Keratinocyte (primary cell): ENCODE data around the gene ECT2L. TPM values are rescaled to one million over a fixed set of nuclear protein-coding genes. Genes with fewer than 3 reads are reported as not detected.

Source experiments
- DNase-seq: peaks from one replicate; pipeline ENCODE4 v3.0.0-alpha.2; 2011; ENCODE audit warnings: low read depth, missing footprints, low spot score
- FAIRE-seq: peaks from 2 replicates; lab custom pipeline; 2011; peaks lifted over from hg19 to GRCh38; lab: Jason Lieb, UNC
- H2AFZ ChIP-seq: 2 replicates; pipeline ENCODE4 v1.6.0; 2012; ENCODE audit warnings: low read length, control low read depth, inconsistent platforms; ENCODE audit not compliant: control insufficient read depth
- H3K27ac ChIP-seq: 2 replicates; pipeline ENCODE4 v1.5.1; 2011; ENCODE audit warnings: low read length; ENCODE audit not compliant: control insufficient read depth, insufficient read depth
- H3K27me3 ChIP-seq: 3 replicates; pipeline ENCODE4 v1.6.0; 2011; ENCODE audit warnings: low read length; ENCODE audit not compliant: control insufficient read depth, insufficient read depth; ENCODE audit errors: extremely low read depth
- H3K36me3 ChIP-seq, 2 experiments: 2 replicates in 1 of 2; 3 replicates in 1 of 2; pipeline ENCODE4 v1.5.1; 2011; ENCODE audit warnings: low read length in 2 of 2, mild to moderate bottlenecking in 1 of 2; ENCODE audit not compliant: control insufficient read depth in 2 of 2, insufficient read depth in 2 of 2; ENCODE audit errors: extremely low read depth in 1 of 2
- H3K4me1 ChIP-seq: 3 replicates; pipeline ENCODE4 v1.5.1; 2011; ENCODE audit warnings: low read length; ENCODE audit not compliant: control insufficient read depth, insufficient read depth; ENCODE audit errors: extremely low read depth
- H3K4me2 ChIP-seq: 3 replicates; pipeline ENCODE4 v1.6.0; 2011; ENCODE audit warnings: low read depth, low read length; ENCODE audit not compliant: control insufficient read depth, insufficient read depth; ENCODE audit errors: extremely low read depth
- H3K4me3 ChIP-seq, 3 experiments: fragments of 200-600 bp in 1 of 3; sonication (generic) in 1 of 3; 2 replicates in 2 of 3; 3 replicates in 1 of 3; pipeline ENCODE4 v1.5.1; 2011 to 2016; ENCODE audit warnings: low read length in 3 of 3, mild to moderate bottlenecking in 3 of 3, control low read depth in 2 of 3, inconsistent platforms in 1 of 3, low read depth in 1 of 3, mixed read lengths in 1 of 3, mixed run types in 1 of 3, moderate library complexity in 1 of 3; ENCODE audit not compliant: control insufficient read depth in 2 of 3, insufficient read depth in 2 of 3; ENCODE audit errors: extremely low read depth in 1 of 3
- H3K79me2 ChIP-seq: 2 replicates; pipeline ENCODE4 v1.6.0; 2012; ENCODE audit warnings: low read length; ENCODE audit not compliant: control insufficient read depth, insufficient read depth
- H3K9ac ChIP-seq: 3 replicates; pipeline ENCODE4 v1.6.0; 2011; ENCODE audit warnings: low read length; ENCODE audit not compliant: control insufficient read depth, insufficient read depth; ENCODE audit errors: extremely low read depth
- H3K9me1 ChIP-seq: 3 replicates; pipeline ENCODE4 v1.6.0; 2011; ENCODE audit warnings: low read length; ENCODE audit not compliant: control insufficient read depth, insufficient read depth; ENCODE audit errors: extremely low read depth
- H3K9me3 ChIP-seq: 2 replicates; pipeline ENCODE4 v1.5.1; 2012; ENCODE audit warnings: low read depth, low read length; ENCODE audit not compliant: control insufficient read depth
- H4K20me1 ChIP-seq: 3 replicates; pipeline ENCODE4 v1.6.0; 2011; ENCODE audit warnings: low read length; ENCODE audit not compliant: control insufficient read depth, insufficient read depth; ENCODE audit errors: extremely low read depth
- EZH2 ChIP-seq: IDR thresholded peaks from one replicate; pipeline ENCODE4 v1.6.1; 2012; ENCODE audit warnings: inconsistent platforms, mild to moderate bottlenecking, low read length, moderate library complexity
- dilution Hi-C: fragments of 300-500 bp; cut with MboI; formaldehyde crosslinking; loops from one replicate; pipeline ENCODE4 v1.7.0; 2020; ENCODE audit warnings: low sequenced_read_pairs; ENCODE audit not compliant: extremely low pct_ligation_motif_present
- polyA plus RNA-seq, 5 experiments: library from polyadenylated mRNA; depleted of rRNA in 3 of 5; stranded (reverse) in 3 of 5; stranded (forward) in 1 of 5; unstranded in 1 of 5; fragments of >200 nt; gene quantifications; 1 replicate in 1 of 5; 2 replicates in 3 of 5; 3 replicates in 1 of 5; pipeline versions ENCODE4 v1.2.1 to v1.2.3, GENCODE V29; 2011 to 2012; ENCODE audit warnings: missing spikeins in 2 of 5, low read depth in 1 of 5, low replicate concordance in 1 of 5
- TF ChIP-seq, protein P1 (sequence below), 3 experiments: IDR thresholded peaks in 1 of 3; conservative IDR thresholded peaks in 1 of 3; optimal IDR thresholded peaks in 1 of 3; 2 replicates in 2 of 3; 3 replicates in 1 of 3; pipeline versions ENCODE3 to v1.5.1; 2011; ENCODE audit warnings: low read length in 3 of 3, mild to moderate bottlenecking in 3 of 3, moderate library complexity in 2 of 3, control low read depth in 1 of 3, inconsistent platforms in 1 of 3; ENCODE audit not compliant: insufficient read depth in 2 of 3; ENCODE audit errors: extremely low read depth in 1 of 3

Gene ECT2L
- polyA plus RNA-seq, 1 donor (not counting 4 experiments of a cell fraction or from before 2014, with no cell fraction given), result 0.01 TPM

DNA sequence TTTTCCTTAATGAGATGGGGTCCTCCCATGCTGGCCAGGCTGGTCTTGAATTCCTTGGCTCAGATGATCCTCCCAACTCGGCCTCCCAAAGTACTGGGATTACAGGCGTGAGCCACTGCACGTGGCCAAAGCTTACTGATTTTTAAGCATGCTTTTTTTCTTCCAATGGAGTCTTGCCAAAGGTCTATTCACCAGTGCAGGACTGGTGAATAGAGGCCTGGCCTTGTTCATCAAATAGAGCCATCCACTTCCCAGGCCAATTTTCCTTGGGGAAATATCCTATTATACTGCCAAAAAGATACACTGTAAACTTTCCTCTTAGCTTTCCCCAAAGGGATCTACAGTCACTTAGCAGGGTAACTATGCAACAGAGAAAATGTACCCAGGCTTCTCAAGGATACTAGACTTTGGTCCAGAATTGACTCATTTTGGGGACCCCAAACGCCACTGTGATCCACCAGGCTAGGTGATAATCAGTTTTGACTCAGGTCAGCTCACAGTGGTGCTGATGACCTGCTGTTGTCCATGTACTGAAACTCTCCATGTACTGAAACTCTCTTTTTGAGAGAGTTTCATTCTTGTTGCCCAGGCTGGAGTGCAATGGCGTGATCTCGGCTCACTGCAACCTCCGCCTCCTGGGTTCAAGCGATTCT is 100.3 kb downstream of the ECT2L start:
- H3K36me3 ChIP-seq, result peaks cover 0 to 4% of the 10 kb centered on the region in 2 experiments
- FAIRE-seq, result no peak

DNA sequence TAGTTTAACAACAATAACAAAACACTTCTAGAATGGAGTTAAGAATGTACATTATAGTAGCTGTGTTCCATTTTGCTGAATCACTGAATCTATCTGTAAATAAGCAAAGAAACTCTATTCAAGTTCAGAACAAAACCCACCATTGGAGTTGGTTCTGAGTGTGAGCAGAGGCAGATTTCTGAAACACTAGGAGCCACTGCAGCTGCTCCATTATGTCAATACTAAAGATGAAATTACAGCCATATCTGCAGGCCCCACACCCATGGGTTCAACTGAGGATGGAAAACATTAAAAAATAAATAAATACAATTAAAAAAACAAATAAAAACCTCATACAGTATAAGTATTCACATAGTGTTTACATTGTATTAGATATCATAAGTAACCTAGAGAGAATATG is 101.1 kb downstream of the ECT2L start:
- no peak overlapping the region for H3K27ac ChIP-seq
- H3K36me3 ChIP-seq, result peaks cover 0 to 5% of the 10 kb centered on the region in 2 experiments
- dilution Hi-C loops, result no loop called here
- H4K20me1 ChIP-seq, result no peaks in the 10 kb centered on the region
- H3K4me1 ChIP-seq, result no peaks in the 10 kb centered on the region
- H3K79me2 ChIP-seq, result no peaks in the 10 kb centered on the region
- no peak for DNase-seq
- no peak overlapping the region for H3K4me3 ChIP-seq
- no peak overlapping the region for H3K4me2 ChIP-seq
- no peaks in the 10 kb centered on the region for H3K9me3 ChIP-seq
- H3K27me3 ChIP-seq, result no peaks in the 10 kb centered on the region
- H3K9me1 ChIP-seq, result no peaks in the 10 kb centered on the region
- TF ChIP-seq, protein P1, sequence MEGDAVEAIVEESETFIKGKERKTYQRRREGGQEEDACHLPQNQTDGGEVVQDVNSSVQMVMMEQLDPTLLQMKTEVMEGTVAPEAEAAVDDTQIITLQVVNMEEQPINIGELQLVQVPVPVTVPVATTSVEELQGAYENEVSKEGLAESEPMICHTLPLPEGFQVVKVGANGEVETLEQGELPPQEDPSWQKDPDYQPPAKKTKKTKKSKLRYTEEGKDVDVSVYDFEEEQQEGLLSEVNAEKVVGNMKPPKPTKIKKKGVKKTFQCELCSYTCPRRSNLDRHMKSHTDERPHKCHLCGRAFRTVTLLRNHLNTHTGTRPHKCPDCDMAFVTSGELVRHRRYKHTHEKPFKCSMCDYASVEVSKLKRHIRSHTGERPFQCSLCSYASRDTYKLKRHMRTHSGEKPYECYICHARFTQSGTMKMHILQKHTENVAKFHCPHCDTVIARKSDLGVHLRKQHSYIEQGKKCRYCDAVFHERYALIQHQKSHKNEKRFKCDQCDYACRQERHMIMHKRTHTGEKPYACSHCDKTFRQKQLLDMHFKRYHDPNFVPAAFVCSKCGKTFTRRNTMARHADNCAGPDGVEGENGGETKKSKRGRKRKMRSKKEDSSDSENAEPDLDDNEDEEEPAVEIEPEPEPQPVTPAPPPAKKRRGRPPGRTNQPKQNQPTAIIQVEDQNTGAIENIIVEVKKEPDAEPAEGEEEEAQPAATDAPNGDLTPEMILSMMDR (optimal IDR thresholded peaks at IDR 0.05 in 1 of 3, IDR thresholded peaks at IDR 0.05 in 1 of 3, conservative IDR thresholded peaks at IDR 0.05 in 1 of 3; ENCODE audit: extremely low read depth in 1 of 3, insufficient read depth in 2 of 3, low read length in 3 of 3), result no peak
- no peak for TF ChIP-seq EZH2
- no peak overlapping the region for H2AFZ ChIP-seq
- FAIRE-seq, result no peak
- H3K9ac ChIP-seq, result no peak overlapping the region

More for the DNA sequence above, 100.3 kb downstream of the ECT2L start:
- no peaks in the 10 kb centered on the region for H3K4me1 ChIP-seq
- H3K27ac ChIP-seq, result no peak overlapping the region
- H4K20me1 ChIP-seq, result no peaks in the 10 kb centered on the region
- no peaks in the 10 kb centered on the region for H3K9me3 ChIP-seq
- H3K9me1 ChIP-seq, result no peaks in the 10 kb centered on the region
- no peak for DNase-seq
- no peak for TF ChIP-seq EZH2
- TF ChIP-seq, protein P1 (optimal IDR thresholded peaks at IDR 0.05 in 1 of 3, IDR thresholded peaks at IDR 0.05 in 1 of 3, conservative IDR thresholded peaks at IDR 0.05 in 1 of 3; ENCODE audit: extremely low read depth in 1 of 3, insufficient read depth in 2 of 3, low read length in 3 of 3), result no peak
- H3K27me3 ChIP-seq, result no peaks in the 10 kb centered on the region
- dilution Hi-C loops, result no loop called here
- no peak overlapping the region for H3K4me2 ChIP-seq
- no peak overlapping the region for H3K9ac ChIP-seq
- H2AFZ ChIP-seq, result no peak overlapping the region
- no peak overlapping the region for H3K4me3 ChIP-seq
- no peaks in the 10 kb centered on the region for H3K79me2 ChIP-seq
